Measurements from ENCODE around the gene PAM.

DNA sequence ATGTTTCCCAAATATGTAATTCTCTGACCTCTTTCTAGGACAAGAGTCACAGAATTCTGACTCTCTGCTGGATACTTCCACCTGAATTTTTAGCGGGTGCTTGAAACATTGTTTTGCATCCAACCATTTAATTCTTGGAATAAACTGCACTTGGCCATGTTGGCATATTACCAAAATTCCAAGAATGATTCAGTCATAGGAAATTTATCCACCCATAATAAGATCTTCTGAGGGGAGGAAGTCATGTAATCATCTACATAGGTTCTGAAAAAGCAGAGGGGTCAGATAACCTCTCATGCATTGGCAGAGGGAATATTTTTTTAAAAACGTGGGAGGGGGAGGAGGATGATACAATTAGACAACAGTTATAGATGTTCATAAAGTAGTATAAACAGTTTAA, 156.9 kb downstream of the PAM start:
- TF ChIP-seq CTCF (IDR thresholded peaks at IDR 0.05), result no peak
- peak in 1 of 2 donors; percentile 32 for TF ChIP-seq POLR2AphosphoS5 (IDR thresholded peaks at IDR 0.05; ENCODE audit: insufficient read depth in 1 of 2, low read depth in 1 of 2)
- TF ChIP-seq POLR2A (IDR thresholded peaks at IDR 0.05), result no peak
